ENCODE data around the gene SLC5A6. TPM values are rescaled to one million over a fixed set of nuclear protein-coding genes. Genes with fewer than 3 reads are reported as not detected.
A peak's percentile ranks its signal among the peaks of the same experiment; 100 is the strongest.

Gene SLC5A6
- 26.1 TPM for total RNA-seq

GRCh38 chr2:27211943-27212625 is at the start of gene SLC5A6, which contains the start of gene ATRAID:
SLC5A6 (minus strand) TSS chr2:27212268; CDS start chr2:27207650, 4,618 bp downstream.
ATRAID (plus strand) TSS chr2:27212041; CDS start chr2:27212369, 328 bp downstream.
- DNase-seq, result peak; percentile 95

- no peak for DNase-seq
Measured at GRCh38 chr2:27261241-27261925, 49.3 kb upstream of the SLC5A6 start.

GRCh38 chr2:27258051-27258450 is 46.0 kb upstream of the SLC5A6 start:
- no peak for DNase-seq

GRCh38 chr2:27256855-27257454 is 44.9 kb upstream of the SLC5A6 start:
- no peak for DNase-seq

- DNase-seq, result no peak
Measured at GRCh38 chr2:27255660-27256059, 43.6 kb upstream of the SLC5A6 start.

- no peak for DNase-seq
Measured at GRCh38 chr2:27255187-27255586, 43.1 kb upstream of the SLC5A6 start.

- DNase-seq, result no peak
Measured at GRCh38 chr2:27251766-27252165, 39.7 kb upstream of the SLC5A6 start.

- no peak for DNase-seq
Measured at GRCh38 chr2:27250652-27251379, 38.7 kb upstream of the SLC5A6 start.

- DNase-seq, result peak; percentile 35
Measured at GRCh38 chr2:27249891-27250651, 38.0 kb upstream of the SLC5A6 start.

GRCh38 chr2:27249159-27249890 is 37.3 kb upstream of the SLC5A6 start:
- DNase-seq, result no peak

- no peak for DNase-seq
Measured at GRCh38 chr2:27247893-27248292, 35.8 kb upstream of the SLC5A6 start.

GRCh38 chr2:27245626-27246025 is 33.6 kb upstream of the SLC5A6 start:
- DNase-seq, result no peak

- DNase-seq, result no peak
Measured at GRCh38 chr2:27245116-27245515, 33.0 kb upstream of the SLC5A6 start.

- peak; percentile 49 for DNase-seq
Measured at GRCh38 chr2:27243391-27244130, 31.5 kb upstream of the SLC5A6 start.

GRCh38 chr2:27242614-27242951 is 30.5 kb upstream of the SLC5A6 start:
- no peak for DNase-seq

GRCh38 chr2:27241761-27242613 is 29.9 kb upstream of the SLC5A6 start:
- no peak for DNase-seq

GRCh38 chr2:27240406-27240805 is 28.3 kb upstream of the SLC5A6 start:
- no peak for DNase-seq

GRCh38 chr2:27238976-27239375 is 26.9 kb upstream of the SLC5A6 start:
- DNase-seq, result no peak

GRCh38 chr2:27237341-27237945 is 25.4 kb upstream of the SLC5A6 start:
- DNase-seq, result no peak
